HG02852 (cell line): ENCODE results near the gene SBSN.

Experiments
- ATAC-seq: cut with Tn5 transposase; IDR thresholded peaks from one replicate; pipeline ENCODE4 v1.9.1; 2021; ENCODE audit warnings: mild to moderate bottlenecking, moderate library complexity; ENCODE audit not compliant: unreplicated experiment

The SBSN gene

GRCh38 chr19:35555301-35556005 lies 27.3 kb upstream of the SBSN start:
- no peak for ATAC-seq

GRCh38 chr19:35554076-35554475 lies 26.0 kb upstream of the SBSN start:
- no peak for ATAC-seq

- ATAC-seq, result no peak
These were observed 25.4 kb upstream of the SBSN start for GRCh38 chr19:35553385-35554000.

GRCh38 chr19:35552534-35553384 lies 24.6 kb upstream of the SBSN start:
- no peak for ATAC-seq

GRCh38 chr19:35551091-35551810 lies 23.1 kb upstream of the SBSN start:
- ATAC-seq, result no peak

GRCh38 chr19:35549879-35550523 lies 21.9 kb upstream of the SBSN start:
- ATAC-seq, result no peak

GRCh38 chr19:35549174-35549788 lies 21.2 kb upstream of the SBSN start:
- ATAC-seq, result no peak

- ATAC-seq, result no peak
These were observed 18.4 kb upstream of the SBSN start for GRCh38 chr19:35546532-35546931.

GRCh38 chr19:35545855-35546381 lies 17.8 kb upstream of the SBSN start:
- ATAC-seq, result peak; percentile 45

GRCh38 chr19:35545001-35545854 lies 17.1 kb upstream of the SBSN start, which contains the start of gene TMEM147:
TMEM147 (plus strand) TSS chr19:35545626; CDS start chr19:35545740, 114 bp downstream.
- ATAC-seq, result peak; percentile 83

- ATAC-seq, result no peak
These were observed 16.1 kb upstream of the SBSN start for GRCh38 chr19:35544110-35544802.

GRCh38 chr19:35543280-35544109 lies 15.4 kb upstream of the SBSN start:
- ATAC-seq, result no peak

GRCh38 chr19:35542209-35542608 lies 14.1 kb upstream of the SBSN start:
- ATAC-seq, result no peak

- no peak for ATAC-seq
These were observed 12.3 kb upstream of the SBSN start for GRCh38 chr19:35540356-35540927.

- ATAC-seq, result no peak
These were observed 11.7 kb upstream of the SBSN start for GRCh38 chr19:35539850-35540249.

- ATAC-seq, result no peak
These were observed 11.2 kb upstream of the SBSN start for GRCh38 chr19:35539314-35539713.
